Left renal cortex interstitium (tissue), 4 donors: ENCODE data around the gene COL18A1. TPM values are rescaled to one million over a fixed set of nuclear protein-coding genes. Genes with fewer than 3 reads are reported as not detected.

Source experiments
- DNase-seq, 4 donors: peaks; one replicate each; pipeline ENCODE4 v3.0.0-alpha.2; 2013; ENCODE audit warnings: low read depth in 4 of 4, low spot score in 2 of 4, missing footprints in 1 of 4
- polyA plus RNA-seq, 4 donors: library from polyadenylated mRNA; unstranded; fragments of 120-200 nt; gene quantifications; one replicate each; pipeline ENCODE4 v1.2.1, GENCODE V29; 2013; ENCODE audit not compliant: insufficient read length in 4 of 4

Gene COL18A1
- polyA plus RNA-seq, 4 donors, result 103 to 225 (median 190) TPM

DNA sequence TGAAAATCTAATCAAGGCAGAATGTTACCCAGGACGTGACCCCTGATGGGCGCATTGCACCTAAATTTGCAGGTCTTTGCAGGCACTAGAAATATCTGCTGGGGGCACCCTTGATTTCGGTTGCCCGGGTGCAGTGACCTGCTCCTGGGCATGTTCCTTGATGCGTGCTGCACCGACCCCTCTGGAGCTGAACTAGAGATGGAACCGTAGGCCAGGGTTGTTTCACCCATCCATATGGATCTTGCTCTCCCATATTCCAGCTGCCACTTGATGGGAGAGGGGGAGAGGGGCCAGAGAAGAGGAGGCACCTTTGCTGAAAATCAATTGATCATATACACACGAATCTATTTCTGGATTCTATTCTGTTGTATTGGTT lies 8.4 kb upstream of the COL18A1 start:
- DNase-seq, result no peak

GRCh38 chr21:45397381-45397780 lies 7.6 kb upstream of the COL18A1 start:
- no peak for DNase-seq

DNA sequence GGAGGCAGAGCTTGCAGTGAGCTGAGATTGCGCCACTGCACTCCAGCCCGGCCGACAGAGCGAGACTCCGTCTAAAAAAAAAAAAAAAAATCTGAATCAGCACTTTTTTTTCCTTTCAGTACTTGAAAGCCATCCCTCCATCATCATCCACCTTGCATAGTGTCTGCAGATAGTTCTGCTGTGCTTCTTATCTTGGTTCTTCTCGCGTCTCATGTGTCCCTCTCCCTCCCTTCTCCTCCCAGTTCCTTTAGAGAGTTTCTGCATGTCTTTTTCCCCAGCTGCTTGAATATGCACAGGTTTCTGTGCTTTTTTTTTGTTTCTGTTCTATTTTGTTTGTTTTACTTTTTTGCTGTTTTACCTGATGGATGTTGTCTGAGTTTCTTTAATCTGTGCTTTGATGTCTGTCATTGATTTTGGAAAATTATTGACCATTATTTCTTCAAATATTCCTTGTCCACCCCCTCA lies 3.9 kb upstream of the COL18A1 start:
- no peak for DNase-seq

DNA sequence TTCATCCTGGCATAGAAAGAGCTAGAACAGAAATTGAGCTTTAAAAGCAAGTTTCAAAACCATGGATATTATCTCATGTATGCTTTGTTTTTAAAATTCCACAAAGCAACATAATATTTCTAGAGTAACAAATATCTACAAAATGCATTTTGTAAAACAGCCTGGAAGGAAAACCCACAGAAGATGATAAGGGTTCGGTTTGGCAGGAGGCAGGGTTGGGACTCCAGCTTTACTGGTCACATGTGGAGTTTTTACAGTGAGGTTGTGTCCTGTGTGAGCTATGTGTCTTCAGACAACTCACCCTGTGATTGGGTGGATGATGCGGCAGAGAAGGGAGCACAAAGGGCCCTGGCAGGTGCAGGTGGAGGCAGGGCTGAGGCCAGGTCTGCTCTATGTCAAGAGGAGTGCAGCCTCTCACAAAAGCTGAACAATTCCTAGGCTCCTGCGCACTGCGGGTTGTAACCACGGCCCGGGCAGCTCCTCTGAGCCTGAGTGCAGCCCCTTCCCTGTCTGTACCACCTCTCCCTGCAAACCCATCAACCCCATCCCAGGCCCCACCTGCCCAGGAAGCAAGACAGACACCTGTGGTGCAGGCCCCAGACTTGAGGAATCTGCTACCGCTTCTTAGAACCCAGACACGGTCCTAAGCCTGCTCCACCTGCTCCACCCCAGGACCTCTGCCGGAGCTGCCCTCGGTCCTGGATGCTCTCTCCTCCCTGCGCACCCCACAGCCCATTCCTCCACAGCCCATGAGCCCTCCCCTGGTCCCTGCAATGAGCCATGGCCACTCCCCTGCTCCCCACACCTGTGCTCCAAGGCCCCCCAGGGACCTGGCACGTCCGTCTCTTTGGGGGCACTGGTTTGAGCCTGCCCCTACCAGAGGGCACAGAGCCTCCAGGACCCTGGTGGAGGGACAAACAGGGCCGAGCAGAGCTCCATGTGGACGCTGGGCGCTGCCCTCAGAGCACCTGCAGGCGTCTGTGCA lies 2.8 kb upstream of the COL18A1 start:
- DNase-seq, result no peak

GRCh38 chr21:45403133-45403824 lies 1.7 kb upstream of the COL18A1 start:
- DNase-seq, result no peak

DNA sequence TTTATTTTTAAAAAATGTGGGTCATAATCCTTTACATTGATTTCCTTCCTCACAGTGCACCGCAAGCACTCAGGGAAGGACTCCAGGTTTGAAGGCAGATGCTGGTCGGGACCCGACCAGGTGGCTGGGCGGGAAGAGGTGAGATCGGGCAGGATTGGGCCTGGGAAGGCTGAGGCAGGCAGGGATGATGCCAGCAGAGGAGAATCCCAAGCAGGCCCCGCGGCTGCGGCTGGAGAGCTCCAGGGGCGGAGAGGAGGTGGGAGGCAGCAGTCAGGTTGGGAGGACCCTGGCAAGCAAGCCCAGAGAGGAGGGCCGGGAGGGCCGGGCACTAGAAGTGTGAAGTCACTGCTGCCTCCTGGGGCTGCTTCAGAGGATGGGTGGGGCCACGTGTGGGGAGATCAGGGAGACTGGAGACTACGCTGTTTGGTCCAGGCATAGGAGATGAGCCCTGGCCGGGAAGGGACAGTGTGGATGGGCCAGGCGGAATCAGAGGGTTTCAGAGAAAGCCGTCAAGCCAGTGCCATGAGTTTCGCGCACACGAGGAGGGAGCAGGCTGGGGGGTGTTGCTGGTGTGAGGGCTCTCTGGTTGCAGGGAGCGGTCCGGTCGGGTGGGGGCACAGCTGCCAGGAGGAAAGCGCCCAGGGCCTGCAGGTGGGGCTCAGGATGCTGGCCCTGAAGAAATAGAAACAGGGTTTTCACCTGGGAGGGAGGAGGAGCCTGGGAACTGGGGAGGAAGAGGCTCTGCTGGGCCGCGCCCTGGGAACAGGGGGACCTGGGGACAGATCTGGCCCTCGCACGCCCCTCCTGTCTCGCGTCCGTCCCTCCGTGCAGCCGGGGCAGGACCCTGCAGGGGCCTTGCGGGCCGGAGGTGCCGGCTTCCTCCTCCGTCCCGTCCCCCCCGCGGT lies 888 bp upstream of the COL18A1 start:
- no peak for DNase-seq

DNA sequence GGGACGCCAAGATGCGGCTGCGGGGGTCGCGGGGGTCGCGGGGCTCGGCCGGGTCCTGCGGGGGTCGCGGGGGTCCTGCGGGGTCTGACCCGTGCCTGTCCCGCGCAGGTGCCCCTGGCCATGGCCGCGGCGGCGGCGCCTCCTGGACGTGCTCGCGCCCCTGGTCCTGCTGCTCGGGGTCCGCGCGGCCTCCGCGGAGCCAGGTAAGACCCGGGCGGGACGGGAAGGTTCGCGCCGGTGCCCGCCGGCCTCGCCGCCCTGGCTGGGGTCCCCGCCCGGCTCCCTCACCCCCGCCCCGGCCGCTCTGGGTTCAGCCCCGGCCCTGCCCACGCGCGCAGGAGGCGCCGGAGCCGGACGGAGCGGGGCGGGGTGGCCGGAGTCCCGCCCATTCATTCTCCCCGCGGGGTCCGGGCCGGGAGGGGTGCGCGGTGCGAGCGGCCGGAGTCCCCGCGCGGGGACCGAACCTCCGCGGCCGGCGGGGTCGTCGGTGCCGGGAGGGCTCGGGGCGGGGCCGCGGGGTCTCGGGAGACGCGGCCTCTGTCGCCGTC lies 380 bp downstream of the COL18A1 start:
- no peak for DNase-seq

GRCh38 chr21:45405819-45406762 lies 1.1 kb downstream of the COL18A1 start:
- no peak for DNase-seq

GRCh38 chr21:45406801-45407628 lies 2.0 kb downstream of the COL18A1 start:
- no peak for DNase-seq

DNA sequence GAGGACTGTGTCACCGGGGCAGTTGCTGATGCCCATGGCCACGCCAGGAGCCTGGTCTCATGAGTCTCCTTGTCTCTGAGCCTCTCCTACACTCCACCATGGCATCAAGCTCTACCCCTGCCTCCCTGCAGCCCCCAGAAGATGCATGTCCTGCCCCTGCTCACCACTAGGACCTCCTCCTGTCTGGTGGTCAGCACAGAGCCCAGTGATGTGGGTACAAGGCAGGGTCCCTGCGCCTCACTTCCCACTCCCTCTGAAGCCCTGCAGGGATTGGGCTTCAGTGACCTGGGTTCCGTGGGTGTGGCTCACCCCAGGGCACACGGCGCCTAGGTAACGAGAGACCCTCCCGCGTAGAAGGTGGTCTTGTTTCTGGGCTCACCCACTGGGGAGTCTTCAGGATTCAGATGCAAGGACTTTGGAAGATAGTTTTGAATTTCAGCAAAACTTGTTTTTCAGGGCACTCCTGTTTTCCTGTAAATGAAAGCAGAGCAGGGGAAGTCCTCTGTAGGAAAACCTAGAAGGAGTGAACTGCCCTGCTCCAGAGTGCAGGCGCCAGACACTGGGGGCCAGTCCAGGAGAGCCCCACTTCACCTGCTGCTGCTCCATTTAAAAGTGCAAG lies 2.8 kb downstream of the COL18A1 start:
- no peak for DNase-seq

DNA sequence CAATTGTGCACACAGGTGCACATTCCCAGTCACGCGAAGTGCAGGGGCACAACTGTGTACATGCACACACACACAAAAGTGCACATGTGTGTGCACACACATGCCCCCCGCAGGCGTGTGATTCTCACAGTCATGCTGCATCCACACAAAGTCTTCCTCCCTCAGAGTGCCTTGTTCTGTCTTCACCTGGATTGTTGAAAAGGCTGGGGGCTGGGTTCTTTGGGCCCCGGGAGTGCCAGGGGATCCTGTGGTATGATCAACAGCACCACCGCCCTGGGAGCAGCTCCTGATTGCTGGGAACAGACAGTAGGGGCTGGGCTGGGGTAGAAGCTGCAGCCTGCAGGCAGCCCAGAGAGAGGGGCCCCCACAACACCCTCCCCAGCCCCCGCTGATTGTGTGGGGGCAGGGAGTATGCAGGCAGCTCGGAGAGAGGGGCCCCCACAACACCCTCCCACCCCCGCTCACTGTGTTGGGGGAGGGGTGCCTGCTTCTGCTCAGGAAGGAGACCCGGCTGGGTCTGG lies 3.4 kb downstream of the COL18A1 start:
- no peak for DNase-seq

DNA sequence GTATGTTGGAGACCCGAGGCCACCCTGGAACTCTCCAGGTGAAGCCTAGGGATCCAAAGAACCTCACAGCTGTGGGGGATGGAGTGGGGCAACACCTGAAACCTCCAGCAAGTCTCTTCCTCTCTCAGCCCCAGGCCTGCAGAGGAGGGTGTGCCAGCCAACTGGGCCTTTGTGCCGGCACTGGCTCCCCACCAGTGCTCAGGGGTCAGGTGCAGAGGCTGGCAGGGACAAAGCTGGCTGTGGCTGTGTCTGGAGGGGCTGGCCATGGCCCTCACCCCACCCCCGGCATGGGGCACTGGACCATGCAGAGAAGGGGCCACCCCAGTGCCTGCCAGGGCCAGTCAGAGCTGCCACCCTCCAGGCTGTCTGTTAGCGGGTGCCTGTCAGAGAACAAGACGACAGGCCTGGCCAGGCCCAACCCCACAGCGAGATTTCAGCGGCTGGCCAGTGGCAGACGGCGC lies 3.9 kb downstream of the COL18A1 start:
- DNase-seq, result no peak

- DNase-seq, result no peak
Observed at GRCh38 chr21:45409466-45410150, 4.6 kb downstream of the COL18A1 start.

DNA sequence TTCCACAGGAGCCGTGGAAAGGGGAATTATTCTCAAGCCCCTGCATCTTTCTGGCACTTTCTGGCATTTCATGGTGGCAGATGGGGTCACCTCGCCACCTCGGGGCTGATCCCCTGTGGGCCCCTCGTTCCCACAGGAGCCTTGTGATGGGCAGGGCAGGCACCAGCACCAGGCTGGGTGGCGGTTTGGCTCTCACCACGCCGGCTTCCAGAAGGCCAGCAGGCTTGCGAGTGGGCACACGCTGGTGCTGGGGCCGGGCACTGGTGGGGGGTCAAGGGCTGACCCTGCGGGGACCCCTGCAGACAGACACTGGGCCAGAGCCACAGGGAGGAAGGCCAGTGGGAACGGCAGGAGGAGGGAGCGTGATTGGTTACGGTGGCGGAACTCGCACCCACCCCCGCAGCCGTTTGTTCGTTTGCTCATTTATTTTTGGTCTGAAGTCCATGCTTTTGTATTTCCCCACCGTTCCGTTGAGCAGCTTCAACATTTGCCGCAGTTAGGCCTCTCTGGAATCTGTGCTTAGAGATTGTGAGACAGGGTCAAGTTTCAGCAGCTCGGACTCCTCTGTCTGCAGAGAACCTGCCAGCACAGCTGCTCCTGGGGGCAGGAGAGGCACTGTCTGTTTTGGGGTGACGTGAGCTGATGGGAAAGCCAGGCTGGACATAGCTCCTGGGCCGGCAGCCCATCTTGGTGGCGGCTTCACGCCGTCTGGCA lies 5.3 kb downstream of the COL18A1 start:
- DNase-seq, result no peak

- DNase-seq, result no peak
Observed at GRCh38 chr21:45410865-45411809, 6.2 kb downstream of the COL18A1 start.
